B cell (primary cell): ENCODE data around the gene LGI4. TPM values are rescaled to one million over a fixed set of nuclear protein-coding genes. Genes with fewer than 3 reads are reported as not detected.

Experiments
- ATAC-seq: fragments of 200-7000 bp; cut with Tn5 transposase; one replicate; pipeline ENCODE4 v1.10.0; 2021; ENCODE audit warnings: low read depth, mild to moderate bottlenecking, moderate number of reproducible peaks, moderate library complexity
- CTCF ChIA-PET: fragments of 350-600 bp; sonication (Branson Sonifier 250); formaldehyde crosslinking; loops from one replicate; lab custom pipeline; 2021; ENCODE audit warnings: antibody characterized with exemption, inconsistent platforms; lab: Charles Lee
- POLR2A ChIA-PET: fragments of 350-600 bp; sonication (Branson Sonifier 250); formaldehyde crosslinking; loops from one replicate; lab custom pipeline; 2021; ENCODE audit warnings: antibody characterized with exemption; lab: Charles Lee
- DNase-seq: peaks from one replicate; pipeline ENCODE4 v3.0.0; 2013
- H2AFZ ChIP-seq: 2 replicates; pipeline ENCODE4 v1.6.1; 2012; ENCODE audit warnings: mild to moderate bottlenecking, low read depth, low read length; ENCODE audit not compliant: insufficient read depth, poor library complexity, severe bottlenecking
- H3K27ac ChIP-seq, 2 donors: 1 replicate in 1 of 2; 2 replicates in 1 of 2; pipeline ENCODE4 v1.5.1; 2012 to 2013; ENCODE audit warnings: low read length in 2 of 2, mild to moderate bottlenecking in 2 of 2, moderate library complexity in 1 of 2
- H3K27me3 ChIP-seq, 4 experiments: fragments of 200-600 bp in 1 of 4; sonication (generic) in 1 of 4; replicated peaks in 1 of 4; 1 replicate in 2 of 4; 2 replicates in 2 of 4; pipeline versions ENCODE4 v1.6.1 to v1.7.0; 2013 to 2016; ENCODE audit warnings: low read length in 3 of 4, mild to moderate bottlenecking in 2 of 4, mixed read lengths in 1 of 4, moderate library complexity in 1 of 4; ENCODE audit not compliant: insufficient read depth in 4 of 4, control insufficient read depth in 3 of 4; ENCODE audit errors: control extremely low read depth in 1 of 4
- H3K36me3 ChIP-seq, 2 experiments: replicated peaks in 1 of 2; 1 replicate in 1 of 2; 2 replicates in 1 of 2; pipeline versions ENCODE4 v1.6.1 to v1.7.1; 2013; ENCODE audit warnings: low read length in 1 of 2; ENCODE audit not compliant: insufficient read depth in 2 of 2, control insufficient read depth in 1 of 2; ENCODE audit errors: control extremely low read depth in 1 of 2, extremely low read depth in 1 of 2
- H3K4me1 ChIP-seq, 2 donors: fragments of 200-600 bp in 1 of 2; sonication (generic) in 1 of 2; 1 replicate in 1 of 2; 2 replicates in 1 of 2; pipeline versions ENCODE4 v1.5.1 to v1.6.1; 2013 to 2017; ENCODE audit warnings: low read length in 2 of 2; ENCODE audit not compliant: control insufficient read depth in 2 of 2, insufficient read depth in 2 of 2
- H3K4me2 ChIP-seq: replicated peaks from 2 replicates; pipeline ENCODE3; 2012; ENCODE audit warnings: mild to moderate bottlenecking, low read depth, low read length; ENCODE audit not compliant: poor library complexity, severe bottlenecking
- H3K4me3 ChIP-seq, 5 experiments: fragments of 200-600 bp in 1 of 5; sonication (generic) in 1 of 5; 1 replicate in 3 of 5; 2 replicates in 2 of 5; pipeline versions ENCODE4 v1.5.1 to v1.7.0; 2011 to 2016; ENCODE audit warnings: low read length in 4 of 5, mild to moderate bottlenecking in 4 of 5, low read depth in 2 of 5, control low read depth in 1 of 5, moderate library complexity in 1 of 5; ENCODE audit not compliant: insufficient read depth in 1 of 5; ENCODE audit errors: control extremely low read depth in 1 of 5, extremely low read depth in 1 of 5
- H3K79me2 ChIP-seq: fragments of 200-600 bp; sonication (generic); one replicate; pipeline ENCODE4 v1.6.0; 2016; ENCODE audit warnings: low read length; ENCODE audit not compliant: control insufficient read depth, insufficient read depth
- H3K9ac ChIP-seq: fragments of 200-600 bp; sonication (generic); 2 replicates; pipeline ENCODE4 v1.6.1; 2017; ENCODE audit warnings: mild to moderate bottlenecking, low read length, moderate library complexity
- H3K9me3 ChIP-seq, 3 donors: one replicate each; pipeline versions ENCODE4 v1.6.1 to v1.7.1; 2013; ENCODE audit warnings: low read length in 2 of 3; ENCODE audit not compliant: control insufficient read depth in 2 of 3, insufficient read depth in 1 of 3; ENCODE audit errors: control extremely low read depth in 1 of 3
- H4K20me1 ChIP-seq: 2 replicates; pipeline ENCODE4 v1.6.0; 2012; ENCODE audit warnings: mild to moderate bottlenecking, low read length; ENCODE audit not compliant: insufficient read depth, control insufficient read depth, poor library complexity, severe bottlenecking
- H3K27ac Mint-ChIP-seq: one replicate; pipeline ENCODE4 v1.8.0; 2021; ENCODE audit warnings: mixed read lengths
- H3K27me3 Mint-ChIP-seq: one replicate; pipeline ENCODE4 v1.8.0; 2021; ENCODE audit warnings: mixed read lengths
- H3K4me1 Mint-ChIP-seq: one replicate; pipeline ENCODE4 v1.8.0; 2021; ENCODE audit warnings: mixed read lengths
- H3K4me3 Mint-ChIP-seq: one replicate; pipeline ENCODE4 v1.8.0; 2021; ENCODE audit warnings: mixed read lengths
- H3K9me3 Mint-ChIP-seq: one replicate; pipeline ENCODE4 v1.8.0; 2022; ENCODE audit warnings: mixed read lengths; ENCODE audit not compliant: insufficient read depth
- EZH2 ChIP-seq: IDR thresholded peaks from 2 replicates; pipeline ENCODE4 v1.6.1; 2012; ENCODE audit warnings: borderline replicate concordance, low read depth, mild to moderate bottlenecking, moderate library complexity, low read length; ENCODE audit not compliant: insufficient read depth, poor library complexity, severe bottlenecking
- WGBS: methylation state at CpG from one replicate; pipeline ENCODE4 v1.1.5; 2013; ENCODE audit warnings: missing lambda C conversion rate; ENCODE audit not compliant: insufficient coverage; 5-methylcytosine and 5-hydroxymethylcytosine counted together
- intact Hi-C: fragments of 100-400 bp; cut with micrococcal nuclease; formaldehyde crosslinking; loops from one replicate; pipeline ENCODE4 v1.10.0; 2022
- polyA plus RNA-seq: library from polyadenylated mRNA; depleted of rRNA; stranded (reverse); fragments of >200 nt; gene quantifications from 2 replicates; pipeline ENCODE4 v1.2.3, GENCODE V29; 2012
- total RNA-seq, 2 donors: library from RNA; stranded (reverse); fragments of 120-200 nt in 1 of 2; gene quantifications; 1 replicate in 1 of 2; 2 replicates in 1 of 2; pipeline versions ENCODE4 v1.2.3 to v1.2.4, GENCODE V29; 2013 to 2022
- TF ChIP-seq, protein P1 (sequence below): fragments of 200-600 bp; IDR thresholded peaks from one replicate; pipeline ENCODE4 v1.8.0; 2022; ENCODE audit warnings: antibody characterized with exemption, mild to moderate bottlenecking

Gene LGI4
- total and polyA plus RNA-seq, 2 donors (not counting 1 experiment from before 2014, with no cell fraction given) = 0.40 to 0.59 TPM

- intact Hi-C loops = loop anchor here (1.0 to 5.0 kb wide), 3 partner anchors 11 to 37 kb away; partner anchors contain the start of gene LGI4
- H2AFZ ChIP-seq = peak overlapping the region; percentile 83
- H3K79me2 ChIP-seq = no peaks in the 10 kb centered on the region
Observed at GRCh38 chr19:35124098-35125060, 10.5 kb downstream of the LGI4 start.

More at GRCh38 chr19:35124098-35125060, 10.5 kb downstream of the LGI4 start:
- Histone ChIP-seq H3K27me3 (no peaks in the 10 kb centered on the region), H3K4me2 (peak overlapping the region; percentile 76), H3K4me1 (peaks cover 10 to 17% of the 10 kb centered on the region in 2 donors), H3K9me3 (no peaks in the 10 kb centered on the region), H3K27ac (peak overlapping the region; percentile 22 to 34), H3K36me3 (no peaks in the 10 kb centered on the region), H3K4me3 (peak overlapping the region; percentile 37 to 72 (median 59)), H4K20me1 (no peaks in the 10 kb centered on the region), H3K9ac (peak overlapping the region; percentile 65)
- WGBS = 17% methylated on average over 41 of the region's 42 CpGs
- CTCF ChIA-PET = interaction anchor here (0.6 to 2.1 kb wide), 8 partner anchors 9 to 142 kb away, joined by 3 to 11 read pairs (median 8); partner anchors contain the start of genes FXYD5 and LGI4
- Mint-ChIP-seq H3K27ac (peak overlapping the region; percentile 95), H3K27me3 (no peaks in the 10 kb centered on the region), H3K4me1 (peaks cover 15% of the 10 kb centered on the region), H3K9me3 (no peaks in the 10 kb centered on the region), H3K4me3 (peak overlapping the region; percentile 96)
- POLR2A ChIA-PET = interaction anchor here (0.9 to 1.3 kb wide), 3 partner anchors 11 to 17 kb away, joined by 3 to 11 read pairs (median 3); no protein-coding TSS in a partner anchor
- TF ChIP-seq, protein P1, sequence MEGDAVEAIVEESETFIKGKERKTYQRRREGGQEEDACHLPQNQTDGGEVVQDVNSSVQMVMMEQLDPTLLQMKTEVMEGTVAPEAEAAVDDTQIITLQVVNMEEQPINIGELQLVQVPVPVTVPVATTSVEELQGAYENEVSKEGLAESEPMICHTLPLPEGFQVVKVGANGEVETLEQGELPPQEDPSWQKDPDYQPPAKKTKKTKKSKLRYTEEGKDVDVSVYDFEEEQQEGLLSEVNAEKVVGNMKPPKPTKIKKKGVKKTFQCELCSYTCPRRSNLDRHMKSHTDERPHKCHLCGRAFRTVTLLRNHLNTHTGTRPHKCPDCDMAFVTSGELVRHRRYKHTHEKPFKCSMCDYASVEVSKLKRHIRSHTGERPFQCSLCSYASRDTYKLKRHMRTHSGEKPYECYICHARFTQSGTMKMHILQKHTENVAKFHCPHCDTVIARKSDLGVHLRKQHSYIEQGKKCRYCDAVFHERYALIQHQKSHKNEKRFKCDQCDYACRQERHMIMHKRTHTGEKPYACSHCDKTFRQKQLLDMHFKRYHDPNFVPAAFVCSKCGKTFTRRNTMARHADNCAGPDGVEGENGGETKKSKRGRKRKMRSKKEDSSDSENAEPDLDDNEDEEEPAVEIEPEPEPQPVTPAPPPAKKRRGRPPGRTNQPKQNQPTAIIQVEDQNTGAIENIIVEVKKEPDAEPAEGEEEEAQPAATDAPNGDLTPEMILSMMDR = no peak
- no peak for TF ChIP-seq EZH2
- ATAC-seq (peak; percentile 92), DNase-seq (peak; percentile 87)
